ENCODE measurements around the gene GALNT3. TPM values are rescaled to one million over a fixed set of nuclear protein-coding genes. Genes with fewer than 3 reads are reported as not detected.

GALNT3 gene
- total and polyA plus RNA-seq, 2 of the 8 experiments (the other 6 are each of a cell fraction or from before 2014, with no cell fraction given): 3.4 to 23.6 TPM

GRCh38 chr2:165818920-165819319 lies 24.9 kb upstream of the GALNT3 start:
- Histone ChIP-seq H3K27ac (ENCODE audit: low read depth, low read length) (no peak overlapping the region), H2BK5ac (ENCODE audit: low read depth, low read length) (no peak overlapping the region), H4K20me1 (replicated peaks in 1 of 2; ENCODE audit: control insufficient read depth in 1 of 2, insufficient read depth in 2 of 2, low read length in 2 of 2) (no peaks in the 10 kb centered on the region), H3K23me2 (ENCODE audit: low read depth, low read length) (no peaks in the 10 kb centered on the region), H2AK5ac (ENCODE audit: low read depth, low read length) (no peak overlapping the region), H2BK120ac (replicated peaks; ENCODE audit: low read depth, low read length) (no peak overlapping the region), H3K79me2 (ENCODE audit: control insufficient read depth in 1 of 2, insufficient read depth in 2 of 2, low read length in 2 of 2) (no peaks in the 10 kb centered on the region), H4K5ac (ENCODE audit: insufficient read length, low read depth, low read length) (no peak overlapping the region), H4K91ac (replicated peaks; ENCODE audit: insufficient read length, low read length) (no peak overlapping the region), H2AFZ (ENCODE audit: low read length) (no peak overlapping the region), H3K4me3 (ENCODE audit: extremely low read depth in 1 of 4, insufficient read depth in 2 of 4, low read depth in 3 of 4, low read length in 4 of 4) (no peak overlapping the region), H3K9ac (replicated peaks in 1 of 4; ENCODE audit: extremely low read depth in 1 of 4, low read depth in 3 of 4, low read length in 3 of 4) (no peak overlapping the region), H4K8ac (ENCODE audit: extremely low read depth, insufficient read depth, low read length) (no peak overlapping the region), H3K23ac (ENCODE audit: insufficient read length) (no peak overlapping the region), H3K9me3 (ENCODE audit: insufficient read depth in 2 of 2, low read depth in 1 of 2, low read length in 1 of 2) (no peaks in the 10 kb centered on the region), H3K79me1 (ENCODE audit: low read depth, low read length) (no peaks in the 10 kb centered on the region), H2BK20ac (ENCODE audit: low read length) (no peak overlapping the region), H2BK12ac (ENCODE audit: low read depth, low read length) (no peak overlapping the region), H3K27me3 (replicated peaks in 1 of 4; ENCODE audit: control insufficient read depth in 3 of 4, extremely low read depth in 1 of 4, insufficient read depth in 3 of 4, low read length in 3 of 4) (no peaks in the 10 kb centered on the region), H3K14ac (ENCODE audit: insufficient read length) (no peak overlapping the region), H3K4ac (replicated peaks; ENCODE audit: insufficient read length, low read depth, low read length) (no peak overlapping the region), H3K4me1 (replicated peaks in 1 of 4; ENCODE audit: control insufficient read depth in 3 of 4, insufficient read depth in 4 of 4, low read length in 3 of 4) (peaks cover 0 to 3% (median 0%) of the 10 kb centered on the region in 4 experiments; a peak in 1 of 7 replicates), H3K18ac (ENCODE audit: extremely low read depth, low read length) (no peak overlapping the region), H3K56ac (replicated peaks; ENCODE audit: insufficient read length, low read depth, low read length) (no peak overlapping the region), H3K36me3 (ENCODE audit: control insufficient read depth in 2 of 4, insufficient read depth in 4 of 4, low read length in 3 of 4) (no peaks in the 10 kb centered on the region), H2BK15ac (ENCODE audit: low read length) (no peak overlapping the region), H3K4me2 (ENCODE audit: insufficient read depth in 1 of 2, low read depth in 2 of 2, low read length in 2 of 2) (no peak overlapping the region)
- TF ChIP-seq, protein P1, sequence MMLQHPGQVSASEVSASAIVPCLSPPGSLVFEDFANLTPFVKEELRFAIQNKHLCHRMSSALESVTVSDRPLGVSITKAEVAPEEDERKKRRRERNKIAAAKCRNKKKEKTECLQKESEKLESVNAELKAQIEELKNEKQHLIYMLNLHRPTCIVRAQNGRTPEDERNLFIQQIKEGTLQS (IDR thresholded peaks at IDR 0.05; ENCODE audit: insufficient read depth, low read depth, low read length): no peak
- TF ChIP-seq HDAC6 (IDR thresholded peaks at IDR 0.05; ENCODE audit: low read depth, low read length): no peak
- no peak for TF ChIP-seq EP300 (IDR thresholded peaks at IDR 0.05; ENCODE audit: borderline replicate concordance in 1 of 2, low read depth in 2 of 2, low read length in 2 of 2)
- TF ChIP-seq SP1 (IDR thresholded peaks at IDR 0.05; ENCODE audit: low read depth, low read length): no peak
- TF ChIP-seq, protein P2, sequence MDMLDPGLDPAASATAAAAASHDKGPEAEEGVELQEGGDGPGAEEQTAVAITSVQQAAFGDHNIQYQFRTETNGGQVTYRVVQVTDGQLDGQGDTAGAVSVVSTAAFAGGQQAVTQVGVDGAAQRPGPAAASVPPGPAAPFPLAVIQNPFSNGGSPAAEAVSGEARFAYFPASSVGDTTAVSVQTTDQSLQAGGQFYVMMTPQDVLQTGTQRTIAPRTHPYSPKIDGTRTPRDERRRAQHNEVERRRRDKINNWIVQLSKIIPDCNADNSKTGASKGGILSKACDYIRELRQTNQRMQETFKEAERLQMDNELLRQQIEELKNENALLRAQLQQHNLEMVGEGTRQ (IDR thresholded peaks at IDR 0.05; ENCODE audit: low read length): no peak
- no peak for TF ChIP-seq YY1 (IDR thresholded peaks at IDR 0.05; ENCODE audit: low read depth, low read length)
- no peak for TF ChIP-seq CEBPB (IDR thresholded peaks at IDR 0.05; ENCODE audit: low read depth, low read length)
- TF ChIP-seq KDM1A (IDR thresholded peaks at IDR 0.05; ENCODE audit: borderline replicate concordance, low read length): no peak
- TF ChIP-seq SUZ12 (IDR thresholded peaks at IDR 0.05; ENCODE audit: low read length): no peak
- TF ChIP-seq SRF (IDR thresholded peaks at IDR 0.05; ENCODE audit: low read depth, low read length): no peak
- no peak for TF ChIP-seq SIN3A (conservative IDR thresholded peaks at IDR 0.05 in 1 of 2, IDR thresholded peaks at IDR 0.05 in 1 of 2; ENCODE audit: low read depth in 1 of 2, low read length in 2 of 2)
- no peak for TF ChIP-seq RXRA (IDR thresholded peaks at IDR 0.05; ENCODE audit: insufficient read depth, low read depth, low read length)
- no peak for DNase-seq (ENCODE audit: low read depth in 1 of 2, low spot score in 2 of 2)
- 88% methylated on average over 1 of the region's 1 CpG; no CpG with 5 or more reads in 1 of the 2 experiments for WGBS, 2 experiments (ENCODE audit: extremely low coverage in 1 of 2, insufficient coverage in 1 of 2, insufficient read length in 1 of 2, insufficient replicate concordance in 2 of 2, low coverage in 1 of 2, low lambda C conversion rate in 2 of 2, missing lambda C conversion rate in 1 of 2)
- ChIA-PET POLR2A (ENCODE audit: partially characterized antibody) (interaction anchor here (1.7 to 2.1 kb wide), 2 partner anchors 16 to 25 kb away, joined by 3 to 5 read pairs; partner anchors contain the start of gene GALNT3), CTCF (ENCODE audit: partially characterized antibody) (interaction anchor here (1.0 to 1.9 kb wide), 2 partner anchors 16 to 55 kb away, joined by 3 to 5 read pairs; no protein-coding TSS in a partner anchor)
- FAIRE-seq: no peak
